ENCODE results near the gene TBCD. TPM values are rescaled to one million over a fixed set of nuclear protein-coding genes. Genes with fewer than 3 reads are reported as not detected.

Gene TBCD
- total RNA-seq, 1 donor from 2014 or later = 122 TPM

DNA sequence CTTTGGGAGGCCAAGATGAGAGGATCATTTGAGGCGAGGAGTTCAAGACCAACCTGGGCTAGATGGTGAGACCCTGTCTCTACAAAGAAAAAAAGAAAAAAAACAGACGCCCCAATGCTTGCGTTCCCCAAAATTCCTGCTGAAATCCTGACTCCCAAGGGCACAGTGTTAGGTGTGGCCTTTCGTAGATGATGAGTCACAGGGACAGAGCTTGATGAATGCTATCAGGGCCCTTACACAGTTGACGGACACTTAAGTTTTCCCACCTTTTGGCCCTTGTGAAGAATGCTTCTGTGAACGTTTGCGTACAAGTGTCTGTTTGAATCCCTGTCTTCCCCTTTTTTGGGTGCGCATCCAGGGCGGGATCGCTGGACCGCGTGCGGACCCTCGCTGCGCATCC lies 104.5 kb downstream of the TBCD start:
- Mint-ChIP-seq H3K4me3 (no peak overlapping the region), H3K36me3 (ENCODE audit: low read depth) (peaks cover 8% of the 10 kb centered on the region), H3K27ac (no peak overlapping the region), H3K9me3 (no peaks in the 10 kb centered on the region), H3K4me1 (peaks cover 28% of the 10 kb centered on the region), H3K27me3 (no peaks in the 10 kb centered on the region)
- DNase-seq = no peak
- intact Hi-C loops (cut with micrococcal nuclease) = no loop called here

DNA sequence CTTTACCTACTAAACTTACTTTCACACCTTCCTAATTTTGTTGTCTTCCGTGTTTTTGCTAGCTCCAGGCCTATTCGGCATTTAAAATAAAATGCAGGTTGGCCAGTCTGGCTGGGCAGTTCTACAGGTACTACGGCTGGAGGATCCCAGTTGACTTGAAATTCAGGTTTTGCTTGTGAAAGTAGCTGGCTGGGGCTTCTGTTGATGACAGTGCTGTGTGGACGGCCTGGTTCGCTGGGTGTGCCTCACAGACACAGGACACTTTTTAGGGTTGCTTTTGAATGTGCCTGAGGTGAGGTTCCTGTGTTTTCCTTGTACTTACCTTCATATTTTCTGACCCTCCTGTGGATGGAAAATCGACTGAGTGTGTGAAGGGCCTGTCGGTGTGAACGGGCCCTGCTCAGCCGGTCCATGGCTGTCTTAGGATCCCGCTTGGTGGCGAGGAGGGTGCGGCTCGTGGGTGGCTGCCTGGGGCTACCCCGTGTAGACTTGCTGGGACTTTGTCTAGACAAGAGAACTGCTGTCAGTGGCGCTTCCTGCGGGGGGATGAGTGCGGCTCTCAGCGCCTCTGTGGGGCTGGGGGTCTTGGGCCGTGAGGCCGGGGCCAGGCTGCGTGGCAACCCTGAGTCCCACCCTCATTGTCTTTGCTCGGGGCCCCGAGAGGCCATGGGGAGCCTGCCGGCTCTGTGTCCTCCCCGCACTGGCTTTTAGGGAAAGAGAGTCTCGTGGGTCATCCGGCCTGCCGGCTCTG lies 106.7 kb downstream of the TBCD start:
- DNase-seq = peak; percentile 73
- intact Hi-C loops (cut with micrococcal nuclease) = no loop called here
- Mint-ChIP-seq H3K4me3 (peak overlapping the region; percentile 51), H3K4me1 (peaks cover 46% of the 10 kb centered on the region), H3K9me3 (no peaks in the 10 kb centered on the region), H3K27ac (peak overlapping the region; percentile 94), H3K36me3 (ENCODE audit: low read depth) (peaks cover 14% of the 10 kb centered on the region), H3K27me3 (no peaks in the 10 kb centered on the region)

DNA sequence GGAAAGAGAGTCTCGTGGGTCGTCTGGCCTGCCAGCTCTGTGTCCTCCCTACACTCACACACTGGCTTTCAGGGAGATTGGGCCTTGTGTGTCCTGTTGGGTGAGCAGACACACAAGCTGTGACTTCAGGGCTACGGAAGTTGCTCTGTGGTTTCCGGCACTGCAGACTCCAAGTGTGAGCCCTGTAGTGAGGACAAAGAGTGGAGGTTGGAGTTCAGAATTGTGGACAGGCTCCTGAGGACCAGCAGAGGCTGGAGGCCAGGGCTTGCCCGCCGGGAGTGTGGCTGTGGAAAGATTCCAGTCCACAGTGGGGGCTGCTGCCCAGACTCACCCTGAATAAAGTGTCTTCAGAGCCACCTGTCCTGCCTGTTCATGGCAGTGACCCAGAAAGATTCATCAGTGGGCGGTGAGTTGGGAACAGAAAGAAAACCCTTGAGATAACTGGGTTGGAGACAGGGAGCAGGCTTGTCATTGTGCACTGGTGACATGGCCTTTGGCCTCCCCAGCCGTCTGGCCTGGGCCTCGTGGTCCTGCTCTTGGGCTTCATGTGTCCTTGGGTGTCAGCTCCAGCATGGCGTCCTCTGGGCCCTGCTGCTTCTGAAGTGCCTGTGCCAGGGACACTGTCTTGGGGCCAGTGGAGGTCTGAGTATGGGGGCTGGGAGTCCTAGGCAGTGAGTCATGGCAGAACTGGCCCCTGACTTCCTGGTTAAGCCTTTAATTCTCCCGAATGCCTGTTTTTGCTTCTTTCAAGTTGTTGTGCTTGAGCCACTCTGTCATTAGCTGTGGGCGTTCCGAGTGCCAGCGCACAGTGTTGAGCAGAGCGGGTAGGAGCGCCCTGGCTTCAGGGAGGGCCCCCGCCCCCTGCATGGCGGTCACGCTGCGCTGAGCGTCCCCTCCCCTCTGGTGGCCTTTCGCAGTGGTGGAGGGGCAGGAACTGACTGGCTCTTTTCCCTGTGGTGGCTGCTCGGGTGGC lies 107.9 kb downstream of the TBCD start:
- Mint-ChIP-seq H3K27ac (peak overlapping the region; percentile 94), H3K4me3 (peak overlapping the region; percentile 84), H3K4me1 (peaks cover 56% of the 10 kb centered on the region), H3K9me3 (no peaks in the 10 kb centered on the region), H3K27me3 (no peaks in the 10 kb centered on the region), H3K36me3 (ENCODE audit: low read depth) (peaks cover 16% of the 10 kb centered on the region)
- DNase-seq = peak; percentile 88
- intact Hi-C loops (cut with micrococcal nuclease) = loop anchor here (5.0 to 10.0 kb wide), 2 partner anchors 75 to 193 kb away; no protein-coding TSS in a partner anchor

DNA sequence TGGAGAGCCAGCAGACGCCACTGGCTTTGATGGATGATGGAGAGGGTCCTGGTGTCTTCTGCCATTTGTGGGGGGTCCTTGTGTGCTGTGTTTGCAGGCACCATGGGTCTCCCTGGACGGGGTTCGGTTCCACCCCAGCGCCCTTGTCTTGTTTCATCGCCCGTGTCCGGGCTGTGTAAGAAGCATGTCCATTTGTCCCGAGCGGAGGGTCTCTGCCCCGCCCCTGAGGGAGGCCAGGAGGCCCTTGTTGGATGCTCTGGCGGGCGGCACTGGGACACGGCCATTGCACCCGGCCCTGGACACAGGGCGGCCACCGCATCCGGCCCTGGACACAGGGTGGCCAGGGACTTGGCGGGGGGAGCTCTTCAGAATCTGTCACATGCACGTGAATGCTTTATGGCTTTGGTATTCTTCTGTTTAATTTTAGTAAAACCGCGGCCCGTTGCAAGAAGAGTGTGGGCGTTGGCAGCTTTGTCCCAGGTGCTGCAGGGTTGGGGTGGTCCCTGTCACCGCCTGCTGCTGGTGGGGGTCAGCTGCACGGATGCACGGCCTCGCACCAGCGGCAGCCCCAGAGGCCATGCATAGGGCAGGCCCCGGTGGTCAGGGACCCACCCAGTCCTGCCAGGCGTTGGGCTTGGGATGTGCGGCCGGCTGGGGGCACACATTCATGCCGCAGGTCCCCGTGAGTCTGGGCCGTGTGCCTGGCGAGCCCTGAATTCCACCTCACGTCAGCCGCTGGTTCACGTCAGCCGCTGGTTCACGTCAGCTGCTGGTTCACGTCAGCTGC lies 108.9 kb downstream of the TBCD start:
- DNase-seq = no peak
- H3K27me3 Mint-ChIP-seq = no peaks in the 10 kb centered on the region
- intact Hi-C loops (cut with micrococcal nuclease) = loop anchor here (5.0 to 10.0 kb wide), 2 partner anchors 76 to 192 kb away; no protein-coding TSS in a partner anchor
- H3K36me3 Mint-ChIP-seq (ENCODE audit: low read depth) = peaks cover 16% of the 10 kb centered on the region
- H3K27ac Mint-ChIP-seq = peak overlapping the region; percentile 94
- H3K4me3 Mint-ChIP-seq = peak overlapping the region; percentile 84
- no peaks in the 10 kb centered on the region for H3K9me3 Mint-ChIP-seq
- peaks cover 64% of the 10 kb centered on the region for H3K4me1 Mint-ChIP-seq

DNA sequence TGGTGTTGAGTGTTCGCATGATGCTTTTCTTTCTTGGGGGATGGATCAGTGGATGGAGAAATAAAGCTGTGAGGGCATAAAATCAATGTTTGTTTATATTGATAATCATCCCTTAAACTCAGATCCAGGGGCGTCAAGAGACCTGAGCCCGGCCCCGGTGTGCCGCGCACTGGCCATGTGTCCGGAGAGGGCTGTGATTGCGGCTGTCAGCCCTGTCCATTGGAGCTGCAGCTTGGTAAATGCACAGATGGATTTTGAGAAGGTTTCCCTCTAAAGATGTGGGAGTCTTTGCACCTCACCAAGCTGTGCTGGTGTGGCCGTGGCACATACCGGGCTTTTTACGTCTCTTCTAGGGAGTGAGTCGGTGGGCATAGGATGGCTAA lies 109.5 kb downstream of the TBCD start:
- no peaks in the 10 kb centered on the region for H3K27me3 Mint-ChIP-seq
- H3K4me3 Mint-ChIP-seq = peak overlapping the region; percentile 84
- intact Hi-C loops (cut with micrococcal nuclease) = loop anchor here (5.0 to 10.0 kb wide), 2 partner anchors 77 to 191 kb away; no protein-coding TSS in a partner anchor
- H3K36me3 Mint-ChIP-seq (ENCODE audit: low read depth) = peaks cover 16% of the 10 kb centered on the region
- H3K9me3 Mint-ChIP-seq = no peaks in the 10 kb centered on the region
- DNase-seq = no peak
- peak overlapping the region; percentile 16 for H3K27ac Mint-ChIP-seq
- H3K4me1 Mint-ChIP-seq = peaks cover 69% of the 10 kb centered on the region

- H3K36me3 Mint-ChIP-seq (ENCODE audit: low read depth) = peaks cover 16% of the 10 kb centered on the region
- peak overlapping the region; percentile 96 for H3K27ac Mint-ChIP-seq
- H3K9me3 Mint-ChIP-seq = no peaks in the 10 kb centered on the region
- no peak for DNase-seq
- intact Hi-C loops (cut with micrococcal nuclease) = loop anchor here (2.0 to 10.0 kb wide), 3 partner anchors 15 to 190 kb away; no protein-coding TSS in a partner anchor
- peaks cover 70% of the 10 kb centered on the region for H3K4me1 Mint-ChIP-seq
- H3K27me3 Mint-ChIP-seq = no peaks in the 10 kb centered on the region
- H3K4me3 Mint-ChIP-seq = peak overlapping the region; percentile 85
Observed at GRCh38 chr17:82862191-82862590, 110.3 kb downstream of the TBCD start.

DNA sequence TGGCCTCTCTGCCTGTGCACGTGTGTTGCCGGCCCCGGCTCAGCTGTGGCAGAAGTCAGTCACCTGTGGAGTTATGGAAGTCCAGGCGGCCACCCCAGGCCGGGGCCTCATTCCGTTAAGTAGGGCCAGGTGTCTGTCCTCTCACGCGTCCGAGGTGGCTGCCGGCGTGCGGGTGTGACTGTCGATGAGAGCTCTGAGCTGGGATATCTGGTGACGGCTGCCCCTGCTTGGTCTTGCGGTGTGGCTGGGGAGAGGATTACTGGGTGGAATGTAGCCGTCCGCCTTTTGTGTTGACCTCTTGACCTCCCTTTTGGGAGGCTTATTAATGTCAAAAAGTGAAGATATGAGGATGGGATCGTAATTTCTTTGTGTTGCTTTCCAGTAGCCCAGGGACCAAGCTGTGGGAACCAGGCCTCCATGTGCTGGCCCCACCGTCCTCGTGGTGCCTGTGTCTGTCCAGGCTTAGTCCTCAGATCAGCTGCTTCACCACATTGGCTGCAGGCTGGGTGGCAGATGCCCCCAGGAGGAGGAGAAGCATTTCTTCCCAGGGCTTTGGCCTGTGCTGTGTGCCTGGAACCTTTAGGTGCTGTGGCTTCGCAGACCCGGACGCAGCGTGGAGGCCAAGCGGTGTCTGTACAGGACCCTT lies 111.0 kb downstream of the TBCD start:
- Mint-ChIP-seq H3K9me3 (no peaks in the 10 kb centered on the region), H3K36me3 (ENCODE audit: low read depth) (peaks cover 16% of the 10 kb centered on the region), H3K27me3 (no peaks in the 10 kb centered on the region), H3K4me1 (peaks cover 73% of the 10 kb centered on the region), H3K27ac (peak overlapping the region; percentile 96), H3K4me3 (peak overlapping the region; percentile 85)
- intact Hi-C loops (cut with micrococcal nuclease) = loop anchor here (2.0 to 10.0 kb wide), 3 partner anchors 14 to 189 kb away; no protein-coding TSS in a partner anchor
- DNase-seq = no peak

GRCh38 chr17:82863383-82863940 lies 111.6 kb downstream of the TBCD start:
- Mint-ChIP-seq H3K27ac (peak overlapping the region; percentile 96), H3K9me3 (no peaks in the 10 kb centered on the region), H3K27me3 (no peaks in the 10 kb centered on the region), H3K4me3 (peak overlapping the region; percentile 85), H3K36me3 (ENCODE audit: low read depth) (peaks cover 17% of the 10 kb centered on the region), H3K4me1 (peaks cover 69% of the 10 kb centered on the region)
- no peak for DNase-seq
- intact Hi-C loops (cut with micrococcal nuclease) = loop anchor here (2.0 to 10.0 kb wide), 3 partner anchors 13 to 189 kb away; no protein-coding TSS in a partner anchor

GRCh38 chr17:82863941-82864712 lies 112.3 kb downstream of the TBCD start:
- Mint-ChIP-seq H3K27me3 (no peaks in the 10 kb centered on the region), H3K4me3 (peak overlapping the region; percentile 85), H3K4me1 (peaks cover 65% of the 10 kb centered on the region), H3K9me3 (no peaks in the 10 kb centered on the region), H3K27ac (peak overlapping the region; percentile 96), H3K36me3 (ENCODE audit: low read depth) (peaks cover 20% of the 10 kb centered on the region)
- intact Hi-C loops (cut with micrococcal nuclease) = loop anchor here (2.0 to 10.0 kb wide), 4 partner anchors 13 to 188 kb away; no protein-coding TSS in a partner anchor
- DNase-seq = peak; percentile 97

- Mint-ChIP-seq H3K27me3 (no peaks in the 10 kb centered on the region), H3K36me3 (ENCODE audit: low read depth) (peaks cover 21% of the 10 kb centered on the region), H3K4me1 (peaks cover 61% of the 10 kb centered on the region), H3K9me3 (no peaks in the 10 kb centered on the region), H3K4me3 (peak overlapping the region; percentile 85), H3K27ac (peak overlapping the region; percentile 96)
- intact Hi-C loops (cut with micrococcal nuclease) = loop anchor here (2.0 to 10.0 kb wide), 3 partner anchors 20 to 188 kb away; no protein-coding TSS in a partner anchor
- DNase-seq = no peak
Observed at GRCh38 chr17:82864713-82865248, 112.9 kb downstream of the TBCD start.

GRCh38 chr17:82865274-82865673 lies 113.4 kb downstream of the TBCD start:
- DNase-seq = no peak
- peaks cover 24% of the 10 kb centered on the region for H3K36me3 Mint-ChIP-seq (ENCODE audit: low read depth)
- H3K9me3 Mint-ChIP-seq = no peaks in the 10 kb centered on the region
- H3K4me1 Mint-ChIP-seq = peaks cover 61% of the 10 kb centered on the region
- H3K27ac Mint-ChIP-seq = no peak overlapping the region
- no peaks in the 10 kb centered on the region for H3K27me3 Mint-ChIP-seq
- H3K4me3 Mint-ChIP-seq = peak overlapping the region; percentile 66
- intact Hi-C loops (cut with micrococcal nuclease) = loop anchor here (2.0 to 10.0 kb wide), 2 partner anchors 20 to 80 kb away; no protein-coding TSS in a partner anchor
